Stimulated activated CD8-positive, alpha-beta memory T cell treated with anti-CD3 and anti-CD28 coated beads, Interleukin-7, amount 100 ng/mL, for 24 hours (primary cell): ENCODE results near the gene TMEM205.
"Not testable (repeated sequence)": the region's sequence is repeated elsewhere in the genome, so short reads cannot be mapped to it uniquely, and the experiment has no call there.

ENCODE experiments used
- DNase-seq: peaks from one replicate; pipeline ENCODE4 v3.0.0-alpha.2; 2020; ENCODE audit warnings: low read depth

Gene TMEM205

GRCh38 chr19:11346104-11346940, at the start of gene TMEM205, which contains the start of gene CCDC159:
Gene TMEM205, minus strand, starts transcription at chr19:11346268. Its CDS starts 649 bp downstream, at chr19:11345619.
Gene CCDC159, plus strand, starts transcription at chr19:11346519. Its CDS starts 88 bp downstream, at chr19:11346607.
- DNase-seq: peak; percentile 96

DNA sequence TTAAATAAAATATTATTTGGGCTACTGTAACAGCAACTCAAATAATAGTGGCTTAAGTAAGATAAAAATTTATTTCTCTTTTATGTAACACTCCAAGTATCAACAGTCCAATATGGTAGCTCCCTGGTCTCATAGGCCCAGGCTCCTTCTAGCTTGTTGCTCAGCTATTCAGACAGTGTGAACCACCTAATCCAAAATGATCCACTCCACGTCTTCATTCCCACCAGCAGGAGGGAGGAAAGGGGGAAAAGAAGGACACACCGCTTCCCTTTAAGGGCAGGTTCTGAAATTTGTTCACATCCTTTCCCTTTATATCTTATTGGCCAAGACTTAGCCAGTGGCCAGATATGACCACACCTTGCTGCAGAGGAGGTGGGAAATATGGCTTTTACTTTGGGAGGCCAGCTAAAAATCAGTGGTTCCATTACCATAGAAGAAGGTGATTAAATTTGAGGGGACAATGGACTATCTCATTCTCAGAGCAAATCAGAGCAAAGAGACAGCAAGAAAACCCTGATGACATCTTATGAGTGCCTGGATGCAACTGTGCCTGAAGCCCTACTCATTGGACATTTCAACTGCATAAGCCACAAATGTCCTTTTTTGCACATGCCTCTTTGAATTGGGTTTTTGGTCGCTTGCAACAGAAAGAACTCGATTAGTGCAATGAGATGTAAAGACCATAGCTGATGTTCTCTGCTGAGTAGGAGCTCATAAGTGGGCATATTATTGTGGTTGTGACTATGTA, 45.0 kb upstream of the TMEM205 start:
- no peak for DNase-seq

- no peak for DNase-seq
Measured at GRCh38 chr19:11390359-11390758, 44.3 kb upstream of the TMEM205 start.

GRCh38 chr19:11387162-11388034, 41.3 kb upstream of the TMEM205 start:
- DNase-seq: no peak

DNA sequence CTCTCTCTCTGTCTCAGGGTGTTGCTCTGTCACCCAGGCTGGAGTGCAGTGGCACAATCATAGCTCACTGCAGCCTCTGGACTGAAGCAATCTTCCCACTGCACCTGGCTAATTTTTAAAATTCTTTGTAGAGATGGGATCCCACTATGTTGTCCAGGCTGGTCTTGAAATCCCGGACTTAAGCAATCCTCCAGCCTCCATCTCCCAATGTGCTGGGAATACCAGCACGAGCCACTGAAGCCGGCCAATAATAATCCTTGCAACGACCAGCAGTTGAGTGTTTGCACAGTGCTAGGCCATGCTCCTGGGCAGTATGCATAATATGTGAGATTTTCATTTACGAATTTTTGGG, 38.7 kb upstream of the TMEM205 start:
- DNase-seq: no peak

DNA sequence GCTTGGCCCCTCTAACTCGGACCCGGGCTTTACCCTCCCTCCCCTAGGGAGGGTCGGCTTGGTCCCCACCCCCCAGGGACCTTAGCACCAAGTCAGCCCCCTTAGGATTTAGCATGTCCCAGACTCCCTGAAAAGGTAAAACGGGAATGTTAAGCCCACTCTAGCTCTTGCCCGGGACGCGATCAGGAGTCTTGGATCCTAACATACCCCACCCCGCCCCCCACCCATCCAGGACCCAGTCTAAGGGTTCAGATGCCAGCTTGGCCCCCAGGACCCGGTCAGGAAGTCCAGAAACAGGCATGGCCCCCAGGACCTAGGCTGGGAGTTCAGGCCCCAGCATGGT, 37.6 kb upstream of the TMEM205 start:
- no peak for DNase-seq

- no peak for DNase-seq
Measured at GRCh38 chr19:11382898-11383705, 37.0 kb upstream of the TMEM205 start.

DNA sequence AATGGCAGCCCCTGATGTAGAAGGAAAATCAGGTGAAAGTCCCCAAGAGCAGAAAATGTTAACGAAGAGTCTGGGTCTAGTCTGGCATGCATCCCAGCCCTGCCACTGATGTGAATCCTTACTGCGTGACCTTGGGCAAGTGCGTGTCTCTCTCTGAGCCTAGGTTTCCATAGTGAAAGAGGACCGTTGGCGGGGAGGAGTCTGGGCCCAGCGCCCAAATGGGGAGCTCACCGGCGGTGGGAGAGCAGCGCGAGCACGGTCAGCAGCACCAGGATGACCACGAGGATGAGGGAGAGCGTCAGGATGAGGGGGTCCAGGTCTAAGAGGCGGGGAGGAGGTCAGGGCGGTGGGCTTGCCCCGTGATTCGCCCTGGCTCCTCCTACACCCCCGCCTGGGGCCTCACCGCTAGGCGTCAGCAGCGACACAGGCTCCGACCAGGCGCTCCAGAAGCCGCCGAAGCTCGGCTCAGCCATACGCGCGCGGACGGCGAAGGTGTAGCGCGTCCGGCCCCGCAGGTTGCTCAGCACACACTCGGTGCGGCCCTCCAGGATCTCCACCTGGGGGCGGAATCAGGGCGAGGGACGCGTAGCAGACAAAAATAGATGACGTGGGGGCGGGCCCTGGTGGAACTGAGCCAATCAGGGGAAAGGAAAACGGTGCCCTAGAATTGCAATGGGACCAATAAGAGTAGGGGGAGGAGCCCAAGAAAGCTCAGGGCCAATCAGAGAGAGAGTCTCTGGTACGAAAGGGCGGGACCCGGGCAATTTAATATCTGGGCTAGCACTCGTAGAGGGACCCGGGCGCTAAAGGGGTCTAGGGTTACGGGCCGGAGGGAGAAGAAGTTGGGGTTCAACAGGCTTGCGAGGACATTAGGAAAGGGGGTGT, 34.8 kb upstream of the TMEM205 start:
- peak; percentile 89 for DNase-seq

DNA sequence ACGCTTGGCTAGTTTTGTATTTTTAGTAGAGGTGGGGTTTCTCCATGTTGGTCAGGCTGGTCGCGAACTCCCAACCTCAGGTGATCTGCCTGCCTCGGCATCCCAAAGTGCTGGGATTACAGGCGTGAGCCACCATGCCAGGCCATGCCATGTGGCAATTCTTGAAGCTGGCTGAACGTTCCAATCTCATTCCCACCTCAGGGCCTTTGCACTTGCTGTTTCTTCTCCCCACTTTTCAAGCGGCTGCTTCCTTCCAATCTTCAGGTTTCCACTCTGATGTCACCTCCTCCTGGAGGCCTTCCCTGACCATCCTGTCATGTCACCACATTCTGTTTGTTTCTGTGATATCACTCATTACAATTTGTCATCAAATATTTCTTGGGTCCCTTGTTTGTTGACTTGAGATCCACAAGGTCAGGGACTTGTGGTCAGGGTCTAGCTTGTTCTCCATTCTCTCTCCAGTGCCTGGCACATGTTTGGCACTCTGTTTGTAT, 33.8 kb upstream of the TMEM205 start:
- DNase-seq: no peak

DNA sequence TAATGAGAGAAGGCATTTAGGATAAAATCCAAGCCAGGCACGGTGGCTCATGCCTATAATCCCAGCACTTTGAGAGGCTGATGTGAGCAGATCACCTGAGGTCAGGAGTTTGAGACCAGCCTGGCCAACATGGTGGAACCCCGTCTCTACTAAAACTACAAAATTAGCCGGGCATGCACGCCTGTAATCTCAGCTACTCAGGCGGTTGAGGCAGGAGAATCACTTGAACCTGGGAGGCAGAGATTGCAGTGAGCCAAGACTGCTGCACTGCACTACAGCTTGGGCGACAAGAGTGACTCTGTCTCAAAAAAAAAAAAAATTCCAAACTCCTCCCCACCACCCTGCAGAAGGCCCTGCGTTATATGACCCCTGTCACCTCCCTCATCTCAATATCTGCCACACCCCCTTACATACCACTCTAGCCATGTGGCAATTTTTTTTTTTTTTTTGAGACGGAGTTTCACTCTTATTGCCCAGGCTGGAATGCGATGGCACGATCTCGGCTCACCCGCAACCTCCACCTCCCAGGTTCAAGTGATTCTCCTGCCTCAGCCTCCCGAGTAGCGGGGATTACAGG, 33.3 kb upstream of the TMEM205 start:
- DNase-seq: not testable (repeated sequence)

DNA sequence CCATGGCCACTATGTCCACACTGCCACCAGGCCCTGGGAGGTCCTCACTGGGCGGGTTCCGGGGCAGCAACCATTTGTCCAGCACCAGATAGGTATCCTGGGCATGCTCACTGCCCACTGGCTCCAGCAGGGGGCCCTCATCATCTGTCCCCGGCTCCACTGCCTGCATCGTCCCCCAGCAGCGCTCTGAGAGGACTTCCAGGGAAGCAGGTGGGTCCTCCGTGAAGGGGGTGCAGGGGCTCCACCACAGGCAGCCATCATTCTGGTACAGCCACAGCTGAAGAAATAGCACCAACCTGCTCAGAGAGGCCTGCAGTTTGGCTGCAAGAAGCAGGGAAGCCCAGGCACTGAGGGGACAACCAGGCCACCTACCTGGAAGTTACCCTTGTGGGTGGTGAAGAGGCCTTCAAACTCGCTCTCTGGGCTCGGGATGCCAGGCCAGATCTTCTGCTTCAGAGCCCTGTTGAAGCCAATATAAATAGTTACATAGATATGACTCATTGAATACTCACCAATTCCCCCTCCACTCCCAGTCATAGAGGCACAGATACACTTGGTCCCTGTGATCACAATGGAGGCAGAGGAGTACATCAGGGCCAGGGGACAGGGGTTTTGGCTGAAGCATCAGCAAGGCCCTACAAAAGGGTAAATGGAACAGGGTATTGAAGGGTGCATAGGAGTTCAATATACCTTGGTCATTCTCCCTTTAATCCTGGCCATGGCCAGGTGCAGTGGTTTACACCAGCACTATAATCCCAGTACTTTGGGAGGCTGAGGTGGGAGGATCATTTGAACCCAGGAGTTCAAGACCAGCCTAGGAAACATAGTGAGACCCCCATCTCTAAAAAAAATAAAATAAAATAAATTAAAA, 32.5 kb upstream of the TMEM205 start:
- no peak for DNase-seq

GRCh38 chr19:11377756-11378155, 31.7 kb upstream of the TMEM205 start:
- no peak for DNase-seq

DNA sequence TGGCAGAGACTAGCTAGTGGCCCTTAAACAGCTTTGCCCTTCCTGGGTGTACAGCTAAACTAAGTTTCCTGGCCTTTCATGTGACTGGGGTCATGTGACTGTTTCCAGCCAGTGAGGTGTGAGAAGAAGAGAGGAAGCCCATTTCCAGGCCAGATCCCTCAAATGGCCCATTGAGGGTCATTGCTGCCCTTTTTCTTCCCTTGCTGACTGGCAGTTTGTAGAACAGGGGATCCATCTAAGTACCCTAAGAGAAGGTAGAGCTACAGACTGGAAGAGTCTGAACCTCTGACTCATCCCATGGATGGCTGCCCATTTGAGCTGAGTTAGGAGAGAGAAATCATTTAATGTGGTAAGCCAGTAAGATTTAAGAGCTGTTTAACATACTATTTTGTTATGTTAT, 31.2 kb upstream of the TMEM205 start:
- DNase-seq: no peak

DNA sequence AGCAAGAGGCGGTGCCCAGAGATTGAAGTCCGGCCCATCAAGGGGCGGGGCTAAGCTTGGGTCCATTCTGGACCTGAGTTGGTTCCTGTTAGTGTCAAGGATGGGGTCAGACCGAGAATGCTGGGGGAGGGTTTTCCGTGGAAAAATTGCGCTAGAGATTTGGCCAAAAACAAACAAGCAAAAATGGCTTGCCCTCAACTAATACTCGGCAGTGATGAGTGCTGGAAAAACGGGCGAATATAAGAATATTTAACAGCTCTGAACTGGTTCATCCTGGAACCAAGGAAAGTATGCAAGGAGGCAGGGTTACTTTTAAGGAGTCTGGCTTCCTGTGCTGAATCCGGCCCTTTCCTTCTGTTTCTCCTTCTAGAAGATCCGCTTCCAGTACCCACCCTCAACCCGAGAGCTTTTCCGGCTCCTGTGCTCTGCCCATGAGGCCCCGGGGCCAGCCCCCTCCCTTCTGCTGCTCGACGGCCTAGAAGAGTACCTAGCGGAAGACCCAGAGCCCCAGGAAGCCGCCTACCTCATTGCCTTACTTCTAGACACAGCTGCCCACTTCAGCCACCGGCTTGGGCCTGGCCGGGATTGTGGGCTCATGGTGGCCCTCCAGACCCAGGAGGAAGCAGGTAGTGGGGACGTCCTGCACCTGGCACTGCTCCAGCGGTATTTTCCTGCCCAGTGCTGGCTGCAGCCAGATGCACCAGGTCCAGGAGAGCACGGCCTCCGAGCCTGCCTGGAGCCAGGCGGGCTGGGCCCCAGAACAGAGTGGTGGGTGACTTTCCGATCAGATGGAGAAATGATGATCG, 29.3 kb upstream of the TMEM205 start:
- no peak for DNase-seq

GRCh38 chr19:11374433-11375142, 28.5 kb upstream of the TMEM205 start, which contains the start of gene SWSAP1:
Gene SWSAP1, plus strand, starts transcription at chr19:11374666. Its CDS starts 15 bp downstream, at chr19:11374681.
- DNase-seq: peak; percentile 92

DNA sequence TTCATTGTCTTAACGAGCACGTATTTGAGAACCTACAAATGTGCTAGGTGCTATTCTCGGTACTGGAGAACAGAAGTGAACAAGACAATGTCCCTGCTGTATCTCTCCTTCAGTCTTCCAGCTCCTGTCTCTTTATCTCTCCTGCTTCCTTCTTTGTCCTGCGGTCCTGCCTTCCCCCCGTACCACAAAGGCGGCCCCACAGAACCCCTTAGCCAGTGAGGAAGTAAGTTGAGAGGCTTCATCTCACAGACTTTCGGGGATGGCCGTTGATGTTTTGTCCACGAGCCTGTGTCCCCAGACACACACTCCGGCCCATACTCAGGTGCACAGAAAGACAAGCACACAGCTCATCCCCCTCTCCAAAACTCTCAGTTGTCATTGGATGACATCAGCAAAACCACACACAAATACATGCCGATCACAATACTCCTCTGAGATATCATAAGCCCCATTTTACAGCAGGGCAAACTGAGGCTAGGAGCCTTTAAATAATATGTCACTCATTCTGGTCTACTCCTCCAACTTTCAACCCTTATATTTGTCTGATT, 27.9 kb upstream of the TMEM205 start:
- no peak for DNase-seq
